ENCODE measurements around the gene FXYD5. TPM values are rescaled to one million over a fixed set of nuclear protein-coding genes. Genes with fewer than 3 reads are reported as not detected.

FXYD5 gene
- polyA plus RNA-seq, 1 donor from 2014 or later: not detected

DNA sequence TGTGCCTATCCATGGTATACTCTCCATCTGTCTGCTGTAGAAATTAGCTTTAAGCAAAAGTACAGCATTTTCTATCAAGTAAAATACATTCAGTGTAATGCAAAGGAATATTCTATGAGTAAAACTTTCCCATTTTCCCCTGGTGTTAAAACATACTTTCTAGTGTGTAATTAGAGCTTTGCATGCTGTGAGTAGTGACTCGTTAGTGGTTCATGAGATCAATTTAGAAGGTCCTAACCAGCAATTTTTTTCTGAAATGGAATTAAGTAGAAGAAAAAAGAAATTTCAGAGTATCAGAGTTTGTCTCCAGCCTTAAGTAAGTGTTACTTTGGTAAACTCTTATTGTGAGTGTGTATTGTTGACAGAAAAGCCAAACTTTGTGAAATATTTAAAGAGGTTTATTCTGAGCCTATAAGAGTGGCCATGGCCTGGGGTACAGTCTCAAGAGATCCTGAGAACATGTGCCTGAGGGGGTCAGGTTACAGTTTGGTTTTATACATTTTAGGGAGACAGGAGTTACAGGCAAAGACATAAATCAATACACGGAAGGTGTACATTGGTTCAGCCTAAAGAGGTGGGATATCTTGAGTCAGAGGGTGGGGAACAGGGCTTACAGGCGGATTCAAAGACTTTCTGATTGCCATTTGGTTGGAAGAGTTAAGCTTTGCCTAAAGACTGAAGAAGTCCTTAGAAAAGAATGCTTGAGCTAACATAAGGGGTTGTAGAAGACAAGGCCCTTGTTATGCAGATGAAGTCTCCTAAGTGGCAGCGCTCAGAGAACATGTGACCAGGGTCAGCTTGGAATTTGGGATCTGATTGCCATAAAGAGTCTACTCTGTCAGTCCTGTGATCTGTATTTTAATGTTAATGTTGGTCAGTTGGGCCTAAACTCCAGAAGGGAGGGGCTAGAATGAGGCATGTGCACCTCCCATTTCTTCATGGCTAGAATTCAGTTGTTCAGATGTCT is 48.5 kb downstream of the FXYD5 start:
- Histone ChIP-seq H3K4me2 (ENCODE audit: low read length) (no peak overlapping the region), H3K79me2 (replicated peaks; ENCODE audit: insufficient read depth, low read length) (no peaks in the 10 kb centered on the region), H3K27me3 (ENCODE audit: insufficient read depth, low read depth, low read length) (no peaks in the 10 kb centered on the region), H3K9me3 (ENCODE audit: low read length) (no peaks in the 10 kb centered on the region), H3K9ac (ENCODE audit: low read length) (no peak overlapping the region), H3F3A (ENCODE audit: insufficient read depth, low read length, poor library complexity, severe bottlenecking) (no peaks in the 10 kb centered on the region), H3K4me3 (ENCODE audit: low read length) (no peak overlapping the region), H3K36me3 (ENCODE audit: insufficient read depth, low read length) (no peaks in the 10 kb centered on the region), H4K20me1 (ENCODE audit: insufficient read depth) (no peaks in the 10 kb centered on the region), H3K27ac (ENCODE audit: low read length) (no peak overlapping the region), H2AFZ (ENCODE audit: low read depth, low read length) (no peak overlapping the region), H3K9me2 (ENCODE audit: insufficient read depth, low read length) (no peaks in the 10 kb centered on the region)
- TF ChIP-seq, protein P1, sequence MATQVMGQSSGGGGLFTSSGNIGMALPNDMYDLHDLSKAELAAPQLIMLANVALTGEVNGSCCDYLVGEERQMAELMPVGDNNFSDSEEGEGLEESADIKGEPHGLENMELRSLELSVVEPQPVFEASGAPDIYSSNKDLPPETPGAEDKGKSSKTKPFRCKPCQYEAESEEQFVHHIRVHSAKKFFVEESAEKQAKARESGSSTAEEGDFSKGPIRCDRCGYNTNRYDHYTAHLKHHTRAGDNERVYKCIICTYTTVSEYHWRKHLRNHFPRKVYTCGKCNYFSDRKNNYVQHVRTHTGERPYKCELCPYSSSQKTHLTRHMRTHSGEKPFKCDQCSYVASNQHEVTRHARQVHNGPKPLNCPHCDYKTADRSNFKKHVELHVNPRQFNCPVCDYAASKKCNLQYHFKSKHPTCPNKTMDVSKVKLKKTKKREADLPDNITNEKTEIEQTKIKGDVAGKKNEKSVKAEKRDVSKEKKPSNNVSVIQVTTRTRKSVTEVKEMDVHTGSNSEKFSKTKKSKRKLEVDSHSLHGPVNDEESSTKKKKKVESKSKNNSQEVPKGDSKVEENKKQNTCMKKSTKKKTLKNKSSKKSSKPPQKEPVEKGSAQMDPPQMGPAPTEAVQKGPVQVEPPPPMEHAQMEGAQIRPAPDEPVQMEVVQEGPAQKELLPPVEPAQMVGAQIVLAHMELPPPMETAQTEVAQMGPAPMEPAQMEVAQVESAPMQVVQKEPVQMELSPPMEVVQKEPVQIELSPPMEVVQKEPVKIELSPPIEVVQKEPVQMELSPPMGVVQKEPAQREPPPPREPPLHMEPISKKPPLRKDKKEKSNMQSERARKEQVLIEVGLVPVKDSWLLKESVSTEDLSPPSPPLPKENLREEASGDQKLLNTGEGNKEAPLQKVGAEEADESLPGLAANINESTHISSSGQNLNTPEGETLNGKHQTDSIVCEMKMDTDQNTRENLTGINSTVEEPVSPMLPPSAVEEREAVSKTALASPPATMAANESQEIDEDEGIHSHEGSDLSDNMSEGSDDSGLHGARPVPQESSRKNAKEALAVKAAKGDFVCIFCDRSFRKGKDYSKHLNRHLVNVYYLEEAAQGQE (IDR thresholded peaks at IDR 0.05; ENCODE audit: borderline replicate concordance): no peak
- TF ChIP-seq MXI1 (conservative IDR thresholded peaks at IDR 0.05; ENCODE audit: poor library complexity, severe bottlenecking) (no peak), EP300 (conservative IDR thresholded peaks at IDR 0.05; ENCODE audit: poor library complexity, severe bottlenecking) (no peak), SMC3 (conservative IDR thresholded peaks at IDR 0.05; ENCODE audit: poor library complexity) (no peak), TAF1 (IDR thresholded peaks at IDR 0.05; ENCODE audit: low read depth) (no peak), EZH2 (IDR thresholded peaks at IDR 0.05; ENCODE audit: borderline replicate concordance, insufficient read depth, low read length, poor library complexity, severe bottlenecking) (no peak), POLR2AphosphoS5 (IDR thresholded peaks at IDR 0.05) (no peak), RAD21 (conservative IDR thresholded peaks at IDR 0.05) (no peak)
- TF ChIP-seq, protein P2, sequence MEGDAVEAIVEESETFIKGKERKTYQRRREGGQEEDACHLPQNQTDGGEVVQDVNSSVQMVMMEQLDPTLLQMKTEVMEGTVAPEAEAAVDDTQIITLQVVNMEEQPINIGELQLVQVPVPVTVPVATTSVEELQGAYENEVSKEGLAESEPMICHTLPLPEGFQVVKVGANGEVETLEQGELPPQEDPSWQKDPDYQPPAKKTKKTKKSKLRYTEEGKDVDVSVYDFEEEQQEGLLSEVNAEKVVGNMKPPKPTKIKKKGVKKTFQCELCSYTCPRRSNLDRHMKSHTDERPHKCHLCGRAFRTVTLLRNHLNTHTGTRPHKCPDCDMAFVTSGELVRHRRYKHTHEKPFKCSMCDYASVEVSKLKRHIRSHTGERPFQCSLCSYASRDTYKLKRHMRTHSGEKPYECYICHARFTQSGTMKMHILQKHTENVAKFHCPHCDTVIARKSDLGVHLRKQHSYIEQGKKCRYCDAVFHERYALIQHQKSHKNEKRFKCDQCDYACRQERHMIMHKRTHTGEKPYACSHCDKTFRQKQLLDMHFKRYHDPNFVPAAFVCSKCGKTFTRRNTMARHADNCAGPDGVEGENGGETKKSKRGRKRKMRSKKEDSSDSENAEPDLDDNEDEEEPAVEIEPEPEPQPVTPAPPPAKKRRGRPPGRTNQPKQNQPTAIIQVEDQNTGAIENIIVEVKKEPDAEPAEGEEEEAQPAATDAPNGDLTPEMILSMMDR (IDR thresholded peaks at IDR 0.05; ENCODE audit: poor library complexity, severe bottlenecking): no peak

GRCh38 chr19:35204799-35205732 is 50.5 kb downstream of the FXYD5 start:
- Histone ChIP-seq H3K9me2 (ENCODE audit: insufficient read depth, low read length) (no peaks in the 10 kb centered on the region), H3K4me2 (ENCODE audit: low read length) (no peak overlapping the region), H3K36me3 (ENCODE audit: insufficient read depth, low read length) (no peaks in the 10 kb centered on the region), H3K4me3 (ENCODE audit: low read length) (no peak overlapping the region), H3K27ac (ENCODE audit: low read length) (no peak overlapping the region), H3K27me3 (ENCODE audit: insufficient read depth, low read depth, low read length) (no peaks in the 10 kb centered on the region), H3K79me2 (replicated peaks; ENCODE audit: insufficient read depth, low read length) (no peaks in the 10 kb centered on the region), H2AFZ (ENCODE audit: low read depth, low read length) (no peak overlapping the region), H4K20me1 (ENCODE audit: insufficient read depth) (no peaks in the 10 kb centered on the region), H3K9ac (ENCODE audit: low read length) (no peak overlapping the region), H3F3A (ENCODE audit: insufficient read depth, low read length, poor library complexity, severe bottlenecking) (no peaks in the 10 kb centered on the region), H3K9me3 (ENCODE audit: low read length) (no peaks in the 10 kb centered on the region)
- no peak for TF ChIP-seq EP300 (conservative IDR thresholded peaks at IDR 0.05; ENCODE audit: poor library complexity, severe bottlenecking)
- TF ChIP-seq, protein P1 (IDR thresholded peaks at IDR 0.05; ENCODE audit: borderline replicate concordance): no peak
